HepG2 (cell line): ENCODE data around the gene MAPK13. TPM values are rescaled to one million over a fixed set of nuclear protein-coding genes. Genes with fewer than 3 reads are reported as not detected.

Experiments
- AGO1 ChIP-seq: fragments of 200-400 bp; formaldehyde crosslinking; IDR thresholded peaks from 2 replicates; pipeline ENCODE4 v1.6.1; 2017; ENCODE audit warnings: mild to moderate bottlenecking, low read depth, low read length, moderate library complexity; ENCODE audit not compliant: poor library complexity, severe bottlenecking
- ARID4A ChIP-seq: sonication (generic); formaldehyde crosslinking; IDR thresholded peaks from 2 replicates; pipeline ENCODE4 v1.5.0; 2020; ENCODE audit warnings: mild to moderate bottlenecking, missing genetic modification reagents, borderline replicate concordance
- CCDC6 ChIP-seq: sonication (generic); formaldehyde crosslinking; IDR thresholded peaks from 2 replicates; pipeline ENCODE4 v1.8.1; 2022; ENCODE audit warnings: mild to moderate bottlenecking, missing genetic modification reagents, moderate library complexity
- CENPX ChIP-seq: sonication (generic); formaldehyde crosslinking; IDR thresholded peaks from 2 replicates; pipeline ENCODE4 v1.9.0; 2021; ENCODE audit warnings: mild to moderate bottlenecking, missing genetic modification reagents, moderate library complexity
- KIAA2018 ChIP-seq: sonication (generic); formaldehyde crosslinking; IDR thresholded peaks from 2 replicates; pipeline ENCODE4 v1.5.0; 2020; ENCODE audit warnings: mild to moderate bottlenecking, missing genetic modification reagents, borderline replicate concordance
- MTF2 ChIP-seq: sonication (generic); formaldehyde crosslinking; IDR thresholded peaks from 2 replicates; pipeline ENCODE4 v1.5.0; 2020; ENCODE audit warnings: missing genetic modification reagents, borderline replicate concordance
- PAF1 ChIP-seq: IDR thresholded peaks from 2 replicates; pipeline ENCODE4 v1.6.1; 2016; ENCODE audit warnings: missing genetic modification reagents, missing compliant biosample characterization
- ZBTB26 ChIP-seq: IDR thresholded peaks from 2 replicates; pipeline ENCODE4 v1.6.1; 2016; ENCODE audit warnings: missing compliant biosample characterization, missing genetic modification reagents, borderline replicate concordance
- ZFAT ChIP-seq: sonication (generic); formaldehyde crosslinking; conservative IDR thresholded peaks from 2 replicates; pipeline ENCODE4 v1.8.1; 2023; ENCODE audit warnings: missing genetic modification reagents, inconsistent platforms
- ZNF260 ChIP-seq: sonication (generic); formaldehyde crosslinking; IDR thresholded peaks from 2 replicates; pipeline ENCODE4 v1.4.0; 2020; ENCODE audit warnings: missing genetic modification reagents, low read depth, mild to moderate bottlenecking, borderline replicate concordance
- polyA plus RNA-seq, 8 experiments: library from polyadenylated mRNA; depleted of rRNA in 3 of 8; stranded (reverse) in 7 of 8; unstranded in 1 of 8; fragments of >200 nt; fragmentation: Illumina TruSeq in 4 of 8; extraction: Trizol in 4 of 8; gene quantifications; 2 replicates each; pipeline versions ENCODE4 v1.2.1 to v1.2.3, GENCODE V29; 2011 to 2016; ENCODE audit warnings: low read depth in 4 of 8, missing spikeins in 1 of 8, mixed read lengths in 1 of 8; ENCODE audit not compliant: insufficient read depth in 1 of 8
- total RNA-seq, 5 experiments: library from RNA; depleted of rRNA; stranded (reverse); fragments of >200 nt; fragmentation: Illumina TruSeq; extraction: Trizol; gene quantifications; 2 replicates each; pipeline ENCODE4 v1.2.3, GENCODE V29; 2016; ENCODE audit warnings: low read depth in 1 of 5

MAPK13 gene
- total and polyA plus RNA-seq, 2 of the 13 experiments (the other 11 are each of a cell fraction or from before 2014, with no cell fraction given): 12.7 to 43.4 TPM

GRCh38 chr6:36130667-36131510 is 576 bp downstream of the MAPK13 start (continued):
- TF ChIP-seq KIAA2018 (no peak), MTF2 (CRISPR knock-in tag) (no peak; the same call in 1 of the 2 replicates), PAF1 (CRISPR knock-in tag) (no peak), ZFAT (CRISPR knock-in tag) (no peak), AGO1 (no peak), ARID4A (CRISPR knock-in tag) (peak; percentile 67), CENPX (no peak), ZNF260 (CRISPR knock-in tag) (no peak), ZBTB26 (CRISPR knock-in tag) (no peak), CCDC6 (CRISPR knock-in tag) (peak; percentile 75; the same call in 1 of the 2 replicates)
